NCI-H526 treated with DMSO at 0.1 percent for 48 hours (cell line): ENCODE measurements around the gene ADD2.
"Not testable (repeated sequence)": the region's sequence is repeated elsewhere in the genome, so short reads cannot be mapped to it uniquely, and the experiment has no call there.

Source experiments
- DNase-seq: peaks from one replicate; lab custom pipeline; 2025; lab: John Stamatoyannopoulos, UW

Gene ADD2

GRCh38 chr2:70767699-70768589 lies at the start of gene ADD2:
Gene ADD2, minus strand, starts transcription at chr2:70768200. Its CDS starts 61,792 bp downstream, at chr2:70706408.
- DNase-seq = peak; percentile 73

- DNase-seq = no peak
Observed at GRCh38 chr2:70817284-70817954, 49.4 kb upstream of the ADD2 start.

GRCh38 chr2:70816726-70817125 lies 48.7 kb upstream of the ADD2 start:
- no peak for DNase-seq

GRCh38 chr2:70808983-70809958 lies 41.3 kb upstream of the ADD2 start:
- no peak for DNase-seq

- DNase-seq = no peak
Observed at GRCh38 chr2:70807828-70808118, 39.8 kb upstream of the ADD2 start.

- no peak for DNase-seq
Observed at GRCh38 chr2:70807102-70807827, 39.3 kb upstream of the ADD2 start.

- no peak for DNase-seq
Observed at GRCh38 chr2:70806620-70807019, 38.6 kb upstream of the ADD2 start.

GRCh38 chr2:70806013-70806412 lies 38.0 kb upstream of the ADD2 start:
- no peak for DNase-seq

GRCh38 chr2:70801607-70802263 lies 33.7 kb upstream of the ADD2 start:
- DNase-seq = no peak

- no peak for DNase-seq
Observed at GRCh38 chr2:70799706-70800105, 31.7 kb upstream of the ADD2 start.

GRCh38 chr2:70797996-70798395 lies 30.0 kb upstream of the ADD2 start:
- not testable (repeated sequence) for DNase-seq

- no peak for DNase-seq
Observed at GRCh38 chr2:70797506-70797905, 29.5 kb upstream of the ADD2 start.

- DNase-seq = no peak
Observed at GRCh38 chr2:70796262-70796661, 28.3 kb upstream of the ADD2 start.

- no peak for DNase-seq
Observed at GRCh38 chr2:70795164-70795995, 27.4 kb upstream of the ADD2 start.

- no peak for DNase-seq
Observed at GRCh38 chr2:70793450-70793849, 25.4 kb upstream of the ADD2 start.

- no peak for DNase-seq
Observed at GRCh38 chr2:70790136-70790828, 22.3 kb upstream of the ADD2 start, which contains the start of gene FIGLA. Gene FIGLA, minus strand, starts transcription at chr2:70790643. Its CDS starts 5 bp downstream, at chr2:70790638.

GRCh38 chr2:70789304-70790135 lies 21.5 kb upstream of the ADD2 start:
- peak; percentile 53 for DNase-seq

GRCh38 chr2:70785137-70785911 lies 17.3 kb upstream of the ADD2 start:
- peak; percentile 19 for DNase-seq
